SK-N-SH (cell line): ENCODE measurements around the gene TACC2. TPM values are rescaled to one million over a fixed set of nuclear protein-coding genes. Genes with fewer than 3 reads are reported as not detected.

Experiments used
- CTCF ChIA-PET: fragments of 300-600, 350-600 bp; formaldehyde crosslinking; extraction: SDS; loops from one replicate; lab custom pipeline; 2021; lab: Yijun Ruan, JAX
- POLR2A ChIA-PET: fragments of 350-600 bp; sonication (Branson Sonifier 250); formaldehyde crosslinking; extraction: SDS; loops from one replicate; lab custom pipeline; 2020; ENCODE audit warnings: antibody characterized with exemption, inconsistent platforms; lab: Yijun Ruan, JAX
- DNase-seq: peaks from one replicate; pipeline ENCODE4 v3.0.0; 2012
- H2AFZ ChIP-seq: fragments of 200-600 bp; sonication (generic); 2 replicates; pipeline ENCODE4 v1.8.1; 2016; ENCODE audit warnings: antibody characterized with exemption, mild to moderate bottlenecking, low read depth
- H3F3A ChIP-seq: fragments of 200-600 bp; sonication (generic); replicated peaks from 2 replicates; pipeline ENCODE3; 2016; ENCODE audit warnings: antibody characterized with exemption, mild to moderate bottlenecking; ENCODE audit not compliant: insufficient read depth
- H3K27ac ChIP-seq, 2 experiments: fragments of 200-500 bp in 1 of 2; fragments of 200-600 bp in 1 of 2; sonication (Bioruptor generic) in 1 of 2; sonication (generic), shearing (Covaris generic) in 1 of 2; 2 replicates each; pipeline versions ENCODE4 v1.5.1 to v1.6.1; 2014 to 2016; ENCODE audit warnings: low read depth in 2 of 2, inconsistent platforms in 1 of 2, low read length in 1 of 2, mild to moderate bottlenecking in 1 of 2, mixed read lengths in 1 of 2
- H3K27me3 ChIP-seq: fragments of 200-600 bp; sonication (generic), shearing (Covaris generic); 2 replicates; pipeline ENCODE4 v1.6.1; 2016; ENCODE audit warnings: mixed run types; ENCODE audit not compliant: insufficient read depth
- H3K36me3 ChIP-seq, 2 experiments: fragments of 200-500 bp in 1 of 2; fragments of 200-600 bp in 1 of 2; sonication (Bioruptor generic) in 1 of 2; sonication (generic) in 1 of 2; replicated peaks in 1 of 2; 2 replicates each; pipeline versions ENCODE3 to v1.5.1; 2014 to 2016; ENCODE audit warnings: low read length in 1 of 2, mild to moderate bottlenecking in 1 of 2; ENCODE audit not compliant: insufficient read depth in 2 of 2, control insufficient read depth in 1 of 2
- H3K4me1 ChIP-seq, 2 experiments: fragments of 200-500 bp in 1 of 2; fragments of 200-600 bp in 1 of 2; sonication (Bioruptor generic) in 1 of 2; sonication (generic), shearing (Covaris generic) in 1 of 2; 2 replicates each; pipeline versions ENCODE4 v1.5.1 to v1.6.1; 2014 to 2016; ENCODE audit warnings: low read depth in 1 of 2, low read length in 1 of 2, mixed run types in 1 of 2; ENCODE audit not compliant: insufficient read depth in 2 of 2, control insufficient read depth in 1 of 2
- H3K4me2 ChIP-seq: fragments of 200-600 bp; sonication (generic), shearing (Covaris generic); 2 replicates; pipeline ENCODE4 v1.6.1; 2017; ENCODE audit warnings: mixed run types
- H3K4me3 ChIP-seq, 2 experiments: fragments of 200-500 bp in 1 of 2; fragments of 200-600 bp in 1 of 2; sonication (Bioruptor generic) in 1 of 2; sonication (generic), shearing (Covaris generic) in 1 of 2; 2 replicates each; pipeline versions ENCODE4 v1.5.1 to v1.8.1; 2014 to 2016; ENCODE audit warnings: low read depth in 2 of 2, inconsistent platforms in 1 of 2, low read length in 1 of 2, mild to moderate bottlenecking in 1 of 2, mixed read lengths in 1 of 2, moderate library complexity in 1 of 2
- H3K79me2 ChIP-seq: fragments of 200-600 bp; sonication (generic); 2 replicates; pipeline ENCODE4 v1.8.1; 2017; ENCODE audit warnings: mild to moderate bottlenecking; ENCODE audit not compliant: insufficient read depth
- H3K9ac ChIP-seq: fragments of 200-600 bp; sonication (generic); 2 replicates; pipeline ENCODE4 v1.6.1; 2017; ENCODE audit warnings: mixed run types
- H3K9me2 ChIP-seq: fragments of 200-600 bp; sonication (generic); 2 replicates; pipeline ENCODE4 v1.6.1; 2017; ENCODE audit warnings: mixed run types
- H3K9me3 ChIP-seq: fragments of 200-600 bp; sonication (generic); 2 replicates; pipeline ENCODE4 v1.6.1; 2017; ENCODE audit warnings: mixed run types, mild to moderate bottlenecking, moderate library complexity
- H4K20me1 ChIP-seq: fragments of 200-600 bp; sonication (generic); 2 replicates; pipeline ENCODE4 v1.6.1; 2017; ENCODE audit warnings: mild to moderate bottlenecking, mixed run types; ENCODE audit not compliant: insufficient read depth
- EP300 ChIP-seq, 2 experiments: IDR thresholded peaks; 2 replicates each; pipeline versions ENCODE4 v1.4.0 to v1.6.1; 2012; ENCODE audit warnings: borderline replicate concordance in 1 of 2, low read depth in 1 of 2, low read length in 1 of 2
- FOSL2 ChIP-seq: IDR thresholded peaks from 2 replicates; pipeline ENCODE4 v1.4.0; 2012; ENCODE audit warnings: low read depth, mild to moderate bottlenecking, moderate library complexity, borderline replicate concordance
- FOXM1 ChIP-seq: IDR thresholded peaks from 2 replicates; pipeline ENCODE4 v1.4.0; 2012; ENCODE audit warnings: low read depth, mild to moderate bottlenecking
- JUND ChIP-seq: IDR thresholded peaks from 2 replicates; pipeline ENCODE4 v1.4.0; 2012
- MAX ChIP-seq: IDR thresholded peaks from 2 replicates; pipeline ENCODE4 v1.4.0; 2012; ENCODE audit warnings: low read depth
- MEF2A ChIP-seq: IDR thresholded peaks from 2 replicates; pipeline ENCODE4 v1.4.0; 2012; ENCODE audit warnings: low read depth, borderline replicate concordance
- NFIC ChIP-seq: IDR thresholded peaks from 2 replicates; pipeline ENCODE4 v1.4.0; 2012; ENCODE audit warnings: borderline replicate concordance
- POLR2AphosphoS5 ChIP-seq: IDR thresholded peaks from 2 replicates; pipeline ENCODE4 v1.6.1; 2012; ENCODE audit warnings: low read depth, low read length
- REST ChIP-seq: IDR thresholded peaks from 2 replicates; pipeline ENCODE4 v1.6.1; 2012; ENCODE audit warnings: mild to moderate bottlenecking, low read depth, low read length, moderate library complexity
- RXRA ChIP-seq: IDR thresholded peaks from 2 replicates; pipeline ENCODE4 v1.4.0; 2012; ENCODE audit warnings: low read depth, mild to moderate bottlenecking, borderline replicate concordance
- TAF1 ChIP-seq: IDR thresholded peaks from 2 replicates; pipeline ENCODE4 v1.6.1; 2012; ENCODE audit warnings: low read depth, mild to moderate bottlenecking, low read length, moderate library complexity, borderline replicate concordance
- TCF12 ChIP-seq: IDR thresholded peaks from 2 replicates; pipeline ENCODE4 v1.4.0; 2012
- TEAD4 ChIP-seq: IDR thresholded peaks from 2 replicates; pipeline ENCODE4 v1.4.0; 2012; ENCODE audit warnings: mild to moderate bottlenecking, borderline replicate concordance; ENCODE audit not compliant: insufficient read depth
- YY1 ChIP-seq: IDR thresholded peaks from 2 replicates; pipeline ENCODE4 v1.4.0; 2012; ENCODE audit warnings: low read depth, mild to moderate bottlenecking
- ZBTB33 ChIP-seq: IDR thresholded peaks from 2 replicates; pipeline ENCODE4 v1.4.0; 2012; ENCODE audit warnings: low read depth, borderline replicate concordance
- WGBS: methylation state at CpG from one replicate; pipeline ENCODE4 v1.1.6; 2017; ENCODE audit warnings: low lambda C conversion rate; 5-methylcytosine and 5-hydroxymethylcytosine counted together
- polyA plus RNA-seq, 3 experiments: library from polyadenylated mRNA; depleted of rRNA; stranded (reverse); fragments of >200 nt; gene quantifications; 2 replicates each; pipeline ENCODE4 v1.2.3, GENCODE V29; 2012
- TF ChIP-seq, protein P1 (sequence below): IDR thresholded peaks from 2 replicates; pipeline ENCODE4; 2012
- TF ChIP-seq, protein P2 (sequence below): IDR thresholded peaks from 2 replicates; pipeline ENCODE4 v1.4.0; 2012; ENCODE audit warnings: low read depth, borderline replicate concordance

The TACC2 gene
- polyA plus RNA-seq, 1 of the 3 experiments (the other 2 are of a cell fraction), result 8.8 TPM

DNA sequence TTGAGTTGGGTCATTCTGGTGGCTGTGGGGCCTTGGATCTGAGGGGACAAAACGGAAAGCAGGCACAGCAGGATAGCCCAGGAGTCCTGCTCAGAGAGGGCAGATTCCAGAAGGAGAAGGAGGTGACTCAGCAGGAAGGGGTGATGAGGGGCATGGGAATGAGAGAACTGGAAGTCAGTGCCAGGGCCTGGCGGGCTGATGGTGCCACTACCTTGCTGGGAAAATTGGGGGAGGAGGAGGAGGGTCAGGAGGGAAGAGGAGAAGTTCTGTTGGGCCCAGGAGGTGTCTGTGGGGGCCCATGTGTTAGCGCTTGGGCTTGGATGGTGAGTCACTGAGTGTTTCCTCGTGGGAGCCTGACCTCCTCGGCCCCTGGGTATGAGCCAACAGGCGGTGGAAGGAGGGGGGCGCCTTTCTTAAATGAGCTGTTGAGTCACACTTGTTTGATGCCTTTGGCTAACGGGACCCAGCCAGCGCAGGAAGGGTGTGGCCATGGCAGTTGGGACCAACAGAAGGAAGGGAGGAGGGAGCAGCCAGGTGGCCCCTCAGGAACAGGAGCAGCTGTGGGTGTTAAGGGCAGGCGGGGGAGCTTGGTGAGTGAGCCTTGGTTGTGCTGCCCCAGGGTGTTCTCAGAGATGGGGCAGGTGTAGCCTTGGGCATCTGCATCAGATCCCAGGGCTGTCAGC is 152.1 kb downstream of the TACC2 start:
- no peak for DNase-seq
- H3K4me3 ChIP-seq, result peak overlapping the region in 1 of 2 experiments; percentile 0; a peak in 1 of 4 replicates
- peaks cover 33 to 69% of the 10 kb centered on the region in 2 experiments for H3K4me1 ChIP-seq
- H3K27ac ChIP-seq, result peak overlapping the region; percentile 95 to 100
- no peaks in the 10 kb centered on the region for H3K79me2 ChIP-seq
- ChIA-PET POLR2A (interaction anchor here (0.6 to 5.9 kb wide), 8 partner anchors 11 to 266 kb away, joined by 3 to 90 read pairs (median 7); partner anchors contain the start of gene ATE1), CTCF (interaction anchor here (0.6 to 7.2 kb wide), 14 partner anchors 15 to 241 kb away, joined by 3 to 111 read pairs (median 8); partner anchors contain the start of gene NSMCE4A)
- H3K36me3 ChIP-seq, result peaks cover 0 to 3% of the 10 kb centered on the region in 2 experiments
- 24% methylated on average over 5 of the region's 10 CpGs for WGBS
- peaks cover 31% of the 10 kb centered on the region for H3F3A ChIP-seq
- H3K4me2 ChIP-seq, result peak overlapping the region; percentile 68; the same call in 1 of the 2 replicates
- H3K27me3 ChIP-seq, result no peaks in the 10 kb centered on the region
- H2AFZ ChIP-seq, result peak overlapping the region; percentile 35; the same call in 1 of the 2 replicates
- H3K9ac ChIP-seq, result peak overlapping the region; percentile 61; the same call in 1 of the 2 replicates
- TF ChIP-seq MEF2A, result peak; percentile 59; the same call in 1 of the 2 replicates
- peak; percentile 88 for TF ChIP-seq TCF12
- TF ChIP-seq TEAD4, result peak; percentile 33; the same call in 1 of the 2 replicates
- TF ChIP-seq POLR2AphosphoS5, result no peak
- 0 out of 2 replicates have a peak, but pooled peaks have one; percentile 52 for TF ChIP-seq ZBTB33
- TF ChIP-seq, protein P1, sequence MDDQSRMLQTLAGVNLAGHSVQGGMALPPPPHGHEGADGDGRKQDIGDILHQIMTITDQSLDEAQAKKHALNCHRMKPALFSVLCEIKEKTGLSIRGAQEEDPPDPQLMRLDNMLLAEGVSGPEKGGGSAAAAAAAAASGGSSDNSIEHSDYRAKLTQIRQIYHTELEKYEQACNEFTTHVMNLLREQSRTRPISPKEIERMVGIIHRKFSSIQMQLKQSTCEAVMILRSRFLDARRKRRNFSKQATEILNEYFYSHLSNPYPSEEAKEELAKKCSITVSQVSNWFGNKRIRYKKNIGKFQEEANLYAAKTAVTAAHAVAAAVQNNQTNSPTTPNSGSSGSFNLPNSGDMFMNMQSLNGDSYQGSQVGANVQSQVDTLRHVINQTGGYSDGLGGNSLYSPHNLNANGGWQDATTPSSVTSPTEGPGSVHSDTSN, result peak; percentile 58; the same call in 1 of the 2 replicates
- peak; percentile 96 for TF ChIP-seq NFIC
- TF ChIP-seq RXRA, result peak; percentile 87
- peak; percentile 83 for TF ChIP-seq MAX
- peak; percentile 91 for TF ChIP-seq FOSL2
- no peak for TF ChIP-seq TAF1
- TF ChIP-seq FOXM1, result peak; percentile 58; the same call in 1 of the 2 replicates
- TF ChIP-seq REST, result 0 out of 2 replicates have a peak, but pooled peaks have one; percentile 9
- TF ChIP-seq JUND, result peak; percentile 90
- no peak; the same call in 1 of the 2 replicates for TF ChIP-seq YY1
- peak in 1 of 2 experiments; percentile 84; a peak in 1 of 4 replicates for TF ChIP-seq EP300 (IDR thresholded peaks at IDR 0.05; ENCODE audit: borderline replicate concordance in 1 of 2, low read depth in 1 of 2, low read length in 1 of 2)
- TF ChIP-seq, protein P2, sequence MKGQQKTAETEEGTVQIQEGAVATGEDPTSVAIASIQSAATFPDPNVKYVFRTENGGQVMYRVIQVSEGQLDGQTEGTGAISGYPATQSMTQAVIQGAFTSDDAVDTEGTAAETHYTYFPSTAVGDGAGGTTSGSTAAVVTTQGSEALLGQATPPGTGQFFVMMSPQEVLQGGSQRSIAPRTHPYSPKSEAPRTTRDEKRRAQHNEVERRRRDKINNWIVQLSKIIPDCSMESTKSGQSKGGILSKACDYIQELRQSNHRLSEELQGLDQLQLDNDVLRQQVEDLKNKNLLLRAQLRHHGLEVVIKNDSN, result no peak
- H3K9me2 ChIP-seq, result no peaks in the 10 kb centered on the region
- H3K9me3 ChIP-seq, result no peaks in the 10 kb centered on the region
- no peaks in the 10 kb centered on the region for H4K20me1 ChIP-seq
